H1 (cell line): ENCODE results near the gene XRCC6. TPM values are rescaled to one million over a fixed set of nuclear protein-coding genes. Genes with fewer than 3 reads are reported as not detected.

Experiments
- BACH1 ChIP-seq: IDR thresholded peaks from 2 replicates; pipeline ENCODE4 v1.6.1; 2012; ENCODE audit warnings: low read length, improper control_type of control experiment
- CBX5 ChIP-seq: fragments of 300-800, 300-1000 bp; sonication (generic); IDR thresholded peaks from 2 replicates; pipeline ENCODE4 v1.7.1; 2016; ENCODE audit warnings: antibody characterized with exemption, low read length, low read depth
- CBX8 ChIP-seq: fragments of 300-800, 300-1000 bp; sonication (generic); IDR thresholded peaks from 2 replicates; pipeline ENCODE4 v1.7.1; 2016; ENCODE audit warnings: low read depth, low read length, borderline replicate concordance
- CHD1 ChIP-seq: IDR thresholded peaks from 2 replicates; pipeline ENCODE4 v1.6.1; 2012; ENCODE audit warnings: low read depth, low read length, improper control_type of control experiment
- CREB1 ChIP-seq: IDR thresholded peaks from 2 replicates; pipeline ENCODE4 v1.6.1; 2012; ENCODE audit warnings: inconsistent platforms
- CTCF ChIP-seq, 3 experiments: IDR thresholded peaks; 1 replicate in 2 of 3; 2 replicates in 1 of 3; pipeline versions ENCODE4 v1.5.1 to v1.6.1; 2011; ENCODE audit warnings: low read length in 3 of 3, mild to moderate bottlenecking in 3 of 3, inconsistent platforms in 2 of 3, low read depth in 1 of 3, moderate library complexity in 1 of 3; ENCODE audit not compliant: insufficient read depth in 1 of 3; ENCODE audit errors: control extremely low read depth in 1 of 3
- E2F6 ChIP-seq: IDR thresholded peaks from 2 replicates; pipeline ENCODE4 v1.6.1; 2012; ENCODE audit warnings: inconsistent platforms
- EGR1 ChIP-seq: IDR thresholded peaks from 2 replicates; pipeline ENCODE4 v1.6.1; 2011; ENCODE audit warnings: low read depth, low read length, borderline replicate concordance
- EZH2 ChIP-seq: fragments of 200-600 bp; sonication (generic); IDR thresholded peaks from 2 replicates; pipeline ENCODE4 v1.7.1; 2012; ENCODE audit warnings: low read depth, mild to moderate bottlenecking, moderate library complexity, low read length, inconsistent platforms; ENCODE audit not compliant: severe bottlenecking
- GABPA ChIP-seq: IDR thresholded peaks from 2 replicates; pipeline ENCODE4 v1.6.1; 2011; ENCODE audit warnings: mild to moderate bottlenecking, low read length, moderate library complexity, borderline replicate concordance; ENCODE audit not compliant: insufficient read depth
- HDAC2 ChIP-seq, 2 experiments: fragments of 300-600 bp in 1 of 2; sonication (generic) in 1 of 2; IDR thresholded peaks; 2 replicates each; pipeline ENCODE4 v1.6.1; 2011 to 2012; ENCODE audit warnings: low read depth in 2 of 2, low read length in 2 of 2, mild to moderate bottlenecking in 2 of 2, moderate library complexity in 2 of 2, borderline replicate concordance in 1 of 2, inconsistent platforms in 1 of 2
- JUN ChIP-seq: IDR thresholded peaks from 2 replicates; pipeline ENCODE4 v1.6.1; 2011; ENCODE audit warnings: low read depth, mild to moderate bottlenecking, improper control_type of control experiment, low read length
- JUND ChIP-seq: IDR thresholded peaks from 2 replicates; pipeline ENCODE4 v1.6.1; 2011; ENCODE audit warnings: mild to moderate bottlenecking, improper control_type of control experiment, low read length
- MAFK ChIP-seq: IDR thresholded peaks from 2 replicates; pipeline ENCODE4 v1.6.1; 2012; ENCODE audit warnings: low read depth, mild to moderate bottlenecking, improper control_type of control experiment, low read length
- POLR2AphosphoS5 ChIP-seq: IDR thresholded peaks from 2 replicates; pipeline ENCODE4 v1.6.1; 2011; ENCODE audit warnings: low read depth, low read length
- RBBP5 ChIP-seq: IDR thresholded peaks from 2 replicates; pipeline ENCODE4 v1.7.1; 2012; ENCODE audit warnings: low read depth, mild to moderate bottlenecking, inconsistent platforms, low read length, moderate library complexity, borderline replicate concordance
- RXRA ChIP-seq: IDR thresholded peaks from 2 replicates; pipeline ENCODE4 v1.6.1; 2011; ENCODE audit warnings: low read depth, mild to moderate bottlenecking, low read length, moderate library complexity; ENCODE audit not compliant: insufficient read depth
- SIRT6 ChIP-seq: IDR thresholded peaks from one replicate; pipeline ENCODE4 v1.7.1; 2012; ENCODE audit warnings: low read length, inconsistent platforms
- SIX5 ChIP-seq: IDR thresholded peaks from 2 replicates; pipeline ENCODE4 v1.6.1; 2011; ENCODE audit warnings: mild to moderate bottlenecking, low read depth, low read length
- SP1 ChIP-seq: IDR thresholded peaks from 2 replicates; pipeline ENCODE4 v1.6.1; 2011; ENCODE audit warnings: low read depth, low read length
- TAF7 ChIP-seq: optimal IDR thresholded peaks from 2 replicates; pipeline ENCODE3; 2011; ENCODE audit warnings: low read depth, mild to moderate bottlenecking, inconsistent platforms, low read length, moderate library complexity, borderline replicate concordance
- TBP ChIP-seq: IDR thresholded peaks from 2 replicates; pipeline ENCODE4 v1.6.1; 2011; ENCODE audit warnings: low read depth, low read length, improper control_type of control experiment
- TCF12 ChIP-seq: IDR thresholded peaks from 2 replicates; pipeline ENCODE4 v1.6.1; 2011; ENCODE audit warnings: low read depth, mild to moderate bottlenecking, low read length
- polyA plus RNA-seq, 7 experiments: library from polyadenylated mRNA; depleted of rRNA in 3 of 7; stranded (reverse) in 5 of 7; unstranded in 2 of 7; fragments of >200 nt in 5 of 7; fragments of 200-250 nt in 2 of 7; gene quantifications; 1 replicate in 5 of 7; 2 replicates in 1 of 7; 4 replicates in 1 of 7; pipeline versions ENCODE4 v1.2.1 to v1.2.3, GENCODE V29; 2011 to 2013; ENCODE audit warnings: missing spikeins in 2 of 7, mixed read lengths in 2 of 7
- total RNA-seq: library from RNA; stranded (reverse); fragmentation: NEBNext Ultra II Directional; extraction: Animal tissue kit (Norgen Biotek cat#: 25700); gene quantifications from 2 replicates; pipeline ENCODE4 v1.2.1, GENCODE V29; 2021

XRCC6 gene
- total and polyA plus RNA-seq, 2 of the 8 experiments (the other 6 are each of a cell fraction or from before 2014, with no cell fraction given), result 150 to 490 TPM

GRCh38 chr22:41697126-41697775, 76.2 kb downstream of the XRCC6 start (continued):
- no peak for TF ChIP-seq SIX5
- TF ChIP-seq GABPA, result 0 out of 2 replicates have a peak, but pooled peaks have one; percentile 21
- TF ChIP-seq E2F6, result peak; percentile 31; the same call in 1 of the 2 replicates
- TF ChIP-seq RBBP5, result no peak
- no peak for TF ChIP-seq EGR1
- TF ChIP-seq RXRA, result no peak
- no peak for TF ChIP-seq TBP
- TF ChIP-seq CBX8, result no peak
- no peak for TF ChIP-seq JUN
- no peak for TF ChIP-seq MAFK
- no peak for TF ChIP-seq CBX5
- TF ChIP-seq CREB1, result 0 out of 2 replicates have a peak, but pooled peaks have one; percentile 11
- TF ChIP-seq JUND, result no peak
- no peak for TF ChIP-seq SP1
- TF ChIP-seq POLR2AphosphoS5, result no peak
- TF ChIP-seq EZH2, result no peak
- TF ChIP-seq CHD1, result no peak
- TF ChIP-seq HDAC2 (IDR thresholded peaks at IDR 0.05; ENCODE audit: borderline replicate concordance in 1 of 2, low read depth in 2 of 2, low read length in 2 of 2), result no peak
- no peak for TF ChIP-seq BACH1
- TF ChIP-seq CTCF (IDR thresholded peaks at IDR 0.05; ENCODE audit: control extremely low read depth in 1 of 3, insufficient read depth in 1 of 3, low read depth in 1 of 3, low read length in 3 of 3), result peak; percentile 90
- TF ChIP-seq SIRT6, result no peak
- TF ChIP-seq TAF7, result no peak
- TF ChIP-seq TCF12, result no peak
